ENCODE measurements around the gene EID1. TPM values are rescaled to one million over a fixed set of nuclear protein-coding genes. Genes with fewer than 3 reads are reported as not detected.

Gene EID1
- total RNA-seq, 2 donors from 2014 or later = 199 to 226 TPM

- H3K27ac ChIP-seq = no peak overlapping the region
- WGBS = 80% methylated on average over 2 of the region's 2 CpGs
- TF ChIP-seq POLR2A (IDR thresholded peaks at IDR 0.05) = no peak
- no peak for TF ChIP-seq POLR2AphosphoS5 (IDR thresholded peaks at IDR 0.05)
- no peak for TF ChIP-seq CTCF (IDR thresholded peaks at IDR 0.05)
- H3K36me3 ChIP-seq = no peaks in the 10 kb centered on the region
- intact Hi-C loops (cut with DNase I) = no loop called here
- no peaks in the 10 kb centered on the region for H3K4me1 ChIP-seq (replicated peaks)
- no peak for DNase-seq (ENCODE audit: low spot score)
- H3K27me3 ChIP-seq (replicated peaks; ENCODE audit: insufficient read depth) = no peaks in the 10 kb centered on the region
- no peak overlapping the region for H3K4me3 ChIP-seq
- H3K9me3 ChIP-seq = no peaks in the 10 kb centered on the region
These were observed 5.3 kb upstream of the EID1 start for GRCh38 chr15:48872632-48873031.

- Histone ChIP-seq H3K4me1 (replicated peaks) (no peaks in the 10 kb centered on the region), H3K9me3 (no peaks in the 10 kb centered on the region), H3K36me3 (no peaks in the 10 kb centered on the region), H3K27me3 (replicated peaks; ENCODE audit: insufficient read depth) (no peaks in the 10 kb centered on the region), H3K27ac (no peak overlapping the region), H3K4me3 (no peak overlapping the region)
- TF ChIP-seq CTCF (IDR thresholded peaks at IDR 0.05) (no peak), POLR2A (IDR thresholded peaks at IDR 0.05) (no peak), POLR2AphosphoS5 (IDR thresholded peaks at IDR 0.05) (no peak)
- intact Hi-C loops (cut with DNase I) = no loop called here
- 78% methylated on average over 2 of the region's 2 CpGs for WGBS
- DNase-seq (ENCODE audit: low spot score) = no peak
These were observed 2.5 kb upstream of the EID1 start for GRCh38 chr15:48875241-48875960.

- no peaks in the 10 kb centered on the region for H3K4me1 ChIP-seq (replicated peaks)
- DNase-seq (ENCODE audit: low spot score) = no peak
These were observed 1.9 kb upstream of the EID1 start for GRCh38 chr15:48876057-48876456.

GRCh38 chr15:48880070-48880634, 2.2 kb downstream of the EID1 start:
- H3K9me3 ChIP-seq = no peaks in the 10 kb centered on the region
- H3K36me3 ChIP-seq = no peaks in the 10 kb centered on the region
- intact Hi-C loops (cut with DNase I) = no loop called here
- H3K4me1 ChIP-seq (replicated peaks) = no peaks in the 10 kb centered on the region
- 27% methylated on average over 3 of the region's 3 CpGs for WGBS
- H3K27me3 ChIP-seq (replicated peaks; ENCODE audit: insufficient read depth) = no peaks in the 10 kb centered on the region
- H3K27ac ChIP-seq = no peak overlapping the region
- no peak for DNase-seq (ENCODE audit: low spot score)
- TF ChIP-seq CTCF (IDR thresholded peaks at IDR 0.05) (no peak), POLR2AphosphoS5 (IDR thresholded peaks at IDR 0.05) (peak; percentile 5), POLR2A (IDR thresholded peaks at IDR 0.05) (no peak)
- H3K4me3 ChIP-seq = no peak overlapping the region

More at GRCh38 chr15:48876057-48876456, 1.9 kb upstream of the EID1 start:
- intact Hi-C loops (cut with DNase I) = no loop called here
- TF ChIP-seq POLR2AphosphoS5 (IDR thresholded peaks at IDR 0.05) (no peak), CTCF (IDR thresholded peaks at IDR 0.05) (no peak), POLR2A (IDR thresholded peaks at IDR 0.05) (no peak)
- Histone ChIP-seq H3K9me3 (no peaks in the 10 kb centered on the region), H3K4me3 (no peak overlapping the region), H3K36me3 (no peaks in the 10 kb centered on the region), H3K27ac (no peak overlapping the region), H3K27me3 (replicated peaks; ENCODE audit: insufficient read depth) (no peaks in the 10 kb centered on the region)
- WGBS = 84% methylated on average over 3 of the region's 3 CpGs

DNA sequence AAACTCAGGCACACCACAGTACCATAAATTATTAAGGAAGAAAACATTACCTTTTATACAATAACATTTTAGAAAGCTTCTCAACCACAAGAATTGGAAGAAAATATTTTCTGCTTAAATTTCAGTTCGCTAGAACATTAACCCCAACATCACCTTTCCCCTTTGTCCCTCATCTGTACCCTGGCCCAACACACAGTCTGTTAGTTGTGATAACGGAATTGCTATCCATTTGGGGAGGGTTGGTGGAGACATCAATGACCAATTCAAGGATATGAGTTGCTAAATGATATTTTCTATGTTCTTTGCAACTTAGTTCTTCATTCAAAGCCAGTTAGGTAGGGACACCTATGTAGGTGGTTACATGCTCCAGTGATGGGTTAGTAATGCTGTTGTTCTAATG, 5.8 kb downstream of the EID1 start:
- H3K4me3 ChIP-seq = no peak overlapping the region
- H3K27me3 ChIP-seq (replicated peaks; ENCODE audit: insufficient read depth) = no peaks in the 10 kb centered on the region
- intact Hi-C loops (cut with DNase I) = no loop called here
- WGBS = 88% methylated on average over 2 of the region's 2 CpGs
- no peaks in the 10 kb centered on the region for H3K36me3 ChIP-seq
- DNase-seq (ENCODE audit: low spot score) = no peak
- H3K27ac ChIP-seq = no peak overlapping the region
- no peak for TF ChIP-seq CTCF (IDR thresholded peaks at IDR 0.05)
- TF ChIP-seq POLR2A (IDR thresholded peaks at IDR 0.05) = no peak
- no peak for TF ChIP-seq POLR2AphosphoS5 (IDR thresholded peaks at IDR 0.05)
- no peaks in the 10 kb centered on the region for H3K4me1 ChIP-seq (replicated peaks)
- no peaks in the 10 kb centered on the region for H3K9me3 ChIP-seq

All from prostate gland (tissue), 2 donors.